Ishikawa (cell line): ENCODE data around the gene SEMG2.

ENCODE experiments used
- CEBPB ChIP-seq: IDR thresholded peaks from 2 replicates; pipeline ENCODE4 v1.6.1; 2012
- CREB1 ChIP-seq: IDR thresholded peaks from 2 replicates; pipeline ENCODE4 v1.6.1; 2012; ENCODE audit warnings: low read depth
- EGR1 ChIP-seq: IDR thresholded peaks from 2 replicates; pipeline ENCODE4 v1.6.1; 2012
- EP300 ChIP-seq: IDR thresholded peaks from 2 replicates; pipeline ENCODE4 v1.6.1; 2012; ENCODE audit warnings: borderline replicate concordance
- FOXM1 ChIP-seq: IDR thresholded peaks from 2 replicates; pipeline ENCODE4 v1.6.1; 2012; ENCODE audit warnings: low read depth, borderline replicate concordance
- MAX ChIP-seq: IDR thresholded peaks from 2 replicates; pipeline ENCODE4 v1.6.1; 2012
- NFIC ChIP-seq: IDR thresholded peaks from 2 replicates; pipeline ENCODE4 v1.6.1; 2012
- RAD21 ChIP-seq: IDR thresholded peaks from 2 replicates; pipeline ENCODE4 v1.6.1; 2012; ENCODE audit warnings: low read depth
- REST ChIP-seq: IDR thresholded peaks from 2 replicates; pipeline ENCODE4 v1.6.1; 2012; ENCODE audit warnings: low read depth, mild to moderate bottlenecking
- TAF1 ChIP-seq: IDR thresholded peaks from 2 replicates; pipeline ENCODE4 v1.6.1; 2012; ENCODE audit warnings: low read depth, mild to moderate bottlenecking
- TCF12 ChIP-seq: IDR thresholded peaks from 2 replicates; pipeline ENCODE4 v1.6.1; 2012; ENCODE audit warnings: low read depth
- TEAD4 ChIP-seq: IDR thresholded peaks from 2 replicates; pipeline ENCODE4 v1.6.1; 2012
- USF1 ChIP-seq: IDR thresholded peaks from 2 replicates; pipeline ENCODE4 v1.6.1; 2012
- YY1 ChIP-seq: IDR thresholded peaks from 2 replicates; pipeline ENCODE4 v1.6.1; 2012; ENCODE audit warnings: low read depth
- ZBTB7A ChIP-seq: IDR thresholded peaks from 2 replicates; pipeline ENCODE4 v1.6.1; 2012; ENCODE audit warnings: low read depth

The SEMG2 gene

GRCh38 chr20:45263556-45264266 is 42.5 kb downstream of the SEMG2 start:
- TF ChIP-seq YY1 = no peak
- TF ChIP-seq REST = no peak
- TF ChIP-seq NFIC = no peak
- no peak for TF ChIP-seq TCF12
- no peak for TF ChIP-seq TAF1
- no peak for TF ChIP-seq CEBPB
- TF ChIP-seq EP300 = no peak
- TF ChIP-seq MAX = no peak
- no peak for TF ChIP-seq ZBTB7A
- TF ChIP-seq TEAD4 = no peak
- no peak for TF ChIP-seq EGR1
- no peak for TF ChIP-seq FOXM1
- TF ChIP-seq USF1 = no peak
- TF ChIP-seq RAD21 = no peak
- no peak for TF ChIP-seq CREB1

GRCh38 chr20:45266977-45267376 is 45.8 kb downstream of the SEMG2 start:
- TF ChIP-seq FOXM1 (peak; percentile 69), TAF1 (no peak), MAX (peak; percentile 43; the same call in 1 of the 2 replicates), EP300 (peak; percentile 82), YY1 (no peak), TCF12 (peak; percentile 60; the same call in 1 of the 2 replicates), CREB1 (no peak), USF1 (no peak), TEAD4 (peak; percentile 70; the same call in 1 of the 2 replicates), ZBTB7A (no peak), NFIC (peak; percentile 77), REST (no peak), EGR1 (no peak), RAD21 (no peak), CEBPB (0 out of 2 replicates have a peak, but pooled peaks have one; percentile 40)

GRCh38 chr20:45268531-45268930 is 47.4 kb downstream of the SEMG2 start:
- TF ChIP-seq TCF12 (no peak), EGR1 (no peak), FOXM1 (no peak), USF1 (no peak), ZBTB7A (no peak), MAX (no peak), NFIC (no peak), CREB1 (no peak), REST (no peak), TEAD4 (no peak), YY1 (no peak), CEBPB (no peak), RAD21 (no peak), EP300 (no peak), TAF1 (no peak)
